A549 (cell line): ENCODE results near the gene TMED4. TPM values are rescaled to one million over a fixed set of nuclear protein-coding genes. Genes with fewer than 3 reads are reported as not detected.

Experiments used
- ATAC-seq, 2 experiments: fragments of 200-7000 bp in 1 of 2; fragments of >200 bp in 1 of 2; cut with Nextera tagmentation in 1 of 2; cut with Tn5 transposase in 1 of 2; 3 replicates each; pipeline versions ENCODE4 v1.8.0 to v1.9.1; 2018 to 2020; ENCODE audit warnings: mild to moderate bottlenecking in 1 of 2, moderate library complexity in 1 of 2
- CTCF ChIA-PET: fragments of 300-600 bp; sonication (Branson Sonifier 250); formaldehyde crosslinking; extraction: SDS; loops from one replicate; lab custom pipeline; 2021; ENCODE audit warnings: antibody characterized with exemption, inconsistent platforms; lab: Yijun Ruan, JAX
- POLR2A ChIA-PET: fragments of 350-600 bp; formaldehyde crosslinking; extraction: SDS; loops from one replicate; lab custom pipeline; 2021; ENCODE audit warnings: antibody characterized with exemption, inconsistent platforms; lab: Yijun Ruan, JAX
- DNase-seq, 2 experiments: peaks; one replicate each; pipeline versions ENCODE4 v3.0.0 to v3.0.0-alpha.2; 2011 to 2016; ENCODE audit warnings: low read depth in 1 of 2, low spot score in 1 of 2
- FAIRE-seq: peaks from 2 replicates; lab custom pipeline; 2011; peaks lifted over from hg19 to GRCh38; lab: Jason Lieb, UNC
- H3K27ac ChIP-seq, 2 experiments: fragments of >200 bp; sonication (Bioruptor Twin); formaldehyde crosslinking; 3 replicates each; pipeline ENCODE4 v1.5.1; 2016 to 2017
- H3K4me1 ChIP-seq: fragments of >200 bp; sonication (Bioruptor Twin); formaldehyde crosslinking; 3 replicates; pipeline ENCODE4 v1.6.1; 2016
- H3K4me2 ChIP-seq: fragments of >200 bp; sonication (Bioruptor Twin); formaldehyde crosslinking; 3 replicates; pipeline ENCODE4 v1.6.1; 2016
- H3K4me3 ChIP-seq: fragments of >200 bp; sonication (Bioruptor Twin); formaldehyde crosslinking; 3 replicates; pipeline ENCODE4 v1.5.1; 2016
- H3K9me3 ChIP-seq: fragments of >200 bp; sonication (Bioruptor Twin); formaldehyde crosslinking; 3 replicates; pipeline ENCODE4 v1.6.1; 2016
- BCL3 ChIP-seq: fragments of >200 bp; sonication (Bioruptor Twin); formaldehyde crosslinking; IDR thresholded peaks from 3 replicates; pipeline ENCODE4 v1.6.1; 2016
- CHD2 ChIP-seq: fragments of 150-350 bp; IDR thresholded peaks from 2 replicates; pipeline ENCODE4 v1.6.1; 2014; ENCODE audit warnings: low read length; ENCODE audit not compliant: partially characterized antibody
- CHD4 ChIP-seq: fragments of 200-600 bp; sonication (generic); IDR thresholded peaks from 2 replicates; pipeline ENCODE4 v1.6.1; 2016; ENCODE audit warnings: antibody characterized with exemption, mild to moderate bottlenecking, borderline replicate concordance
- CTCF ChIP-seq: fragments of >200 bp; sonication (Bioruptor Twin); formaldehyde crosslinking; IDR thresholded peaks from 3 replicates; pipeline ENCODE4 v1.5.1; 2016
- EHF ChIP-seq: fragments of 250-450 bp; sonication (Bioruptor Pico); IDR thresholded peaks from 2 replicates; pipeline ENCODE4 v1.5.0; 2020; ENCODE audit warnings: mild to moderate bottlenecking
- ELK1 ChIP-seq: fragments of 150-350 bp; IDR thresholded peaks from 2 replicates; pipeline ENCODE4 v1.6.1; 2014; ENCODE audit warnings: low read depth, mild to moderate bottlenecking, low read length
- FOXS1 ChIP-seq: fragments of 250-450 bp; sonication (Bioruptor Pico); IDR thresholded peaks from 2 replicates; pipeline ENCODE4 v1.5.0; 2020; ENCODE audit warnings: mild to moderate bottlenecking, moderate library complexity
- HDAC2 ChIP-seq: fragments of 200-600 bp; sonication (generic); IDR thresholded peaks from 2 replicates; pipeline ENCODE4 v1.6.1; 2016
- HOXB13 ChIP-seq: fragments of 250-450 bp; sonication (Bioruptor Pico); IDR thresholded peaks from 2 replicates; pipeline ENCODE4 v1.5.0; 2020; ENCODE audit warnings: low read depth, mild to moderate bottlenecking, moderate library complexity
- KDM5A ChIP-seq: fragments of 200-600 bp; sonication (generic); IDR thresholded peaks from 2 replicates; pipeline ENCODE4 v1.6.1; 2016; ENCODE audit warnings: antibody characterized with exemption, mild to moderate bottlenecking
- NR3C1 ChIP-seq: fragments of >200 bp; sonication (Bioruptor Twin); formaldehyde crosslinking; IDR thresholded peaks from 3 replicates; pipeline ENCODE4 v1.6.1; 2017
- PBX3 ChIP-seq: IDR thresholded peaks from 2 replicates; pipeline ENCODE4 v1.6.1; 2012
- RARB ChIP-seq: fragments of 250-450 bp; sonication (Bioruptor Pico); IDR thresholded peaks from 2 replicates; pipeline ENCODE4 v1.8.0; 2021; ENCODE audit warnings: mild to moderate bottlenecking, moderate library complexity
- ZC3H11A ChIP-seq: fragments of 450-650 bp; IDR thresholded peaks from 2 replicates; pipeline ENCODE4 v1.6.1; 2014; ENCODE audit warnings: antibody characterized with exemption, mild to moderate bottlenecking
- ZFP36 ChIP-seq: fragments of 450-650 bp; IDR thresholded peaks from 2 replicates; pipeline ENCODE4 v1.6.1; 2014; ENCODE audit warnings: borderline replicate concordance; ENCODE audit not compliant: partially characterized antibody
- WGBS: methylation state at CpG from one replicate; pipeline ENCODE4 v1.1.6; 2017; ENCODE audit errors: missing lambda C conversion rate; 5-methylcytosine and 5-hydroxymethylcytosine counted together
- polyA plus RNA-seq, 4 experiments: library from polyadenylated mRNA; depleted of rRNA in 3 of 4; stranded (reverse); fragments of >200 nt; fragmentation: RNase III in 1 of 4; extraction: RNeasy Plus Mini Kit Qiagen cat#74134 plus additional on column Dnase treatment in 1 of 4; gene quantifications; 2 replicates in 3 of 4; 3 replicates in 1 of 4; pipeline ENCODE4 v1.2.3, GENCODE V29; 2011 to 2017

The TMED4 gene
- polyA plus RNA-seq, 2 of the 4 experiments (the other 2 are of a cell fraction): 55.1 to 68.3 TPM

GRCh38 chr7:44629829-44630522, 47.9 kb upstream of the TMED4 start:
- DNase-seq (no peak), ATAC-seq (no peak), FAIRE-seq (no peak)
- no peaks in the 10 kb centered on the region for H3K9me3 ChIP-seq
- no peak overlapping the region for H3K27ac ChIP-seq
- POLR2A ChIA-PET: no interaction called here
- peaks cover 17% of the 10 kb centered on the region; the same call in 2 of the 3 replicates for H3K4me1 ChIP-seq
- H3K4me2 ChIP-seq: no peak overlapping the region
- TF ChIP-seq KDM5A: no peak
- TF ChIP-seq RARB (CRISPR knock-in tag): no peak
- no peak for TF ChIP-seq CHD2
- no peak for TF ChIP-seq HDAC2
- no peak for TF ChIP-seq PBX3
- TF ChIP-seq ZFP36: no peak
- no peak for TF ChIP-seq FOXS1 (CRISPR knock-in tag)
- no peak for TF ChIP-seq ZC3H11A
- no peak for TF ChIP-seq CTCF
- no peak for TF ChIP-seq ELK1
- CTCF ChIA-PET: interaction anchor here (0.7 to 1.8 kb wide), 2 partner anchors 14 to 183 kb away, joined by 3 to 4 read pairs; no protein-coding TSS in a partner anchor
- no peak overlapping the region for H3K4me3 ChIP-seq
- WGBS: 81% methylated on average over 13 of the region's 13 CpGs

GRCh38 chr7:44626620-44627019, 44.6 kb upstream of the TMED4 start:
- WGBS: 77% methylated on average over 4 of the region's 4 CpGs
- no peak for ATAC-seq
- FAIRE-seq: no peak

More at GRCh38 chr7:44626620-44627019, 44.6 kb upstream of the TMED4 start:
- DNase-seq: no peak
- Histone ChIP-seq H3K9me3 (no peaks in the 10 kb centered on the region), H3K4me1 (0 out of 3 replicates have a peak, but pooled peaks cover 10% of the 10 kb centered on the region), H3K4me3 (no peak overlapping the region), H3K27ac (no peak overlapping the region), H3K4me2 (no peak overlapping the region)
- CTCF ChIA-PET: no interaction called here
- POLR2A ChIA-PET: interaction anchor here (1.0 kb wide), 1 partner anchor 14 kb away, joined by 3 read pairs; no protein-coding TSS in a partner anchor
- TF ChIP-seq BCL3 (no peak), EHF (CRISPR knock-in tag) (no peak), CHD4 (no peak), NR3C1 (no peak), HOXB13 (CRISPR knock-in tag) (no peak)
- TF ChIP-seq, all 56 proteins: peak for 0
